Upper lobe of right lung (tissue), 1 donor: ENCODE measurements around the gene PTPRB. TPM values are rescaled to one million over a fixed set of nuclear protein-coding genes. Genes with fewer than 3 reads are reported as not detected.

ENCODE experiments used
- ATAC-seq: fragments of 200-7000 bp; cut with Tn5 transposase; one replicate; pipeline ENCODE4 v1.9.1; 2020; ENCODE audit warnings: mild to moderate bottlenecking, moderate library complexity
- DNase-seq: peaks from one replicate; pipeline ENCODE4 v3.0.0-alpha.2; 2020
- H3K27ac ChIP-seq: fragments of 200-600 bp; one replicate; pipeline ENCODE4 v1.8.0; 2022
- H3K27me3 ChIP-seq: fragments of 200-600 bp; one replicate; pipeline ENCODE4 v1.8.0; 2022; ENCODE audit warnings: mild to moderate bottlenecking
- H3K36me3 ChIP-seq: fragments of 200-600 bp; one replicate; pipeline ENCODE4 v1.8.0; 2022
- H3K4me1 ChIP-seq: fragments of 200-600 bp; one replicate; pipeline ENCODE4 v1.8.0; 2022
- H3K4me3 ChIP-seq: fragments of 200-600 bp; one replicate; pipeline ENCODE4 v1.8.0; 2022; ENCODE audit warnings: mild to moderate bottlenecking
- H3K9me3 ChIP-seq: fragments of 200-600 bp; one replicate; pipeline ENCODE4 v1.8.0; 2022
- intact Hi-C: fragments of 100-400 bp; cut with DNase I; formaldehyde crosslinking; loops from one replicate; pipeline ENCODE4 v1.11.0; 2022
- total RNA-seq: library from RNA; stranded (reverse); fragmentation: NEBNext Ultra II Directional; extraction: Animal tissue kit (Norgen Biotek cat#: 25700); gene quantifications from one replicate; pipeline ENCODE4 v1.2.1, GENCODE V29; 2021
- TF ChIP-seq, protein P1 (sequence below): fragments of 200-600 bp; IDR thresholded peaks from one replicate; pipeline ENCODE4 v1.8.0; 2022; ENCODE audit warnings: antibody characterized with exemption
- donor health status: DM: no; HTN: yes; CAD: no; lungs with severe emphysema.

Gene PTPRB
- total RNA-seq, 1 donor from 2014 or later, result 196 TPM

DNA sequence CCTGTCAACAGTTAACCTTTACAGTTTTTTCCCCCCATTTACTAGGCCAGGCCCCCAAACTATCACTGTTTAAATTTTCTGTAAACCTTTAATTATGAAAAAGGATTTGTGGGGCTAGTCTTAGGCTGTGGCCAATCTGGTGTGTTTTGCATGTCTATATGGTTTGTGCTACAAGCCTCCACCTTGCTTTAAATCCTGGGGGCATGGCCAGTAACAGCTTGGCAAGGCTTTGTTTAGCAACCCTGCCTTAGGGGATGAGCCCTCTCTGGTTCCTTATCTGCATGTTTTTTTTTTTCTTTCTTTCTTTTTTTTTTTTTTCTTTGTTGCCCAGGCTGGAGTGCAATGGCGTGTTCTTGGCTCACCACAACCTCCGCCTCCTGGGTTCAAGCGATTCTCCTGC, 168.5 kb downstream of the PTPRB start:
- ATAC-seq, result no peak
- intact Hi-C loops, result no loop called here
- DNase-seq, result no peak
- Histone ChIP-seq H3K4me1 (no peaks in the 10 kb centered on the region), H3K4me3 (peak overlapping the region; percentile 32), H3K9me3 (no peaks in the 10 kb centered on the region), H3K27me3 (no peaks in the 10 kb centered on the region), H3K27ac (no peak overlapping the region), H3K36me3 (no peaks in the 10 kb centered on the region)
- TF ChIP-seq, protein P1, sequence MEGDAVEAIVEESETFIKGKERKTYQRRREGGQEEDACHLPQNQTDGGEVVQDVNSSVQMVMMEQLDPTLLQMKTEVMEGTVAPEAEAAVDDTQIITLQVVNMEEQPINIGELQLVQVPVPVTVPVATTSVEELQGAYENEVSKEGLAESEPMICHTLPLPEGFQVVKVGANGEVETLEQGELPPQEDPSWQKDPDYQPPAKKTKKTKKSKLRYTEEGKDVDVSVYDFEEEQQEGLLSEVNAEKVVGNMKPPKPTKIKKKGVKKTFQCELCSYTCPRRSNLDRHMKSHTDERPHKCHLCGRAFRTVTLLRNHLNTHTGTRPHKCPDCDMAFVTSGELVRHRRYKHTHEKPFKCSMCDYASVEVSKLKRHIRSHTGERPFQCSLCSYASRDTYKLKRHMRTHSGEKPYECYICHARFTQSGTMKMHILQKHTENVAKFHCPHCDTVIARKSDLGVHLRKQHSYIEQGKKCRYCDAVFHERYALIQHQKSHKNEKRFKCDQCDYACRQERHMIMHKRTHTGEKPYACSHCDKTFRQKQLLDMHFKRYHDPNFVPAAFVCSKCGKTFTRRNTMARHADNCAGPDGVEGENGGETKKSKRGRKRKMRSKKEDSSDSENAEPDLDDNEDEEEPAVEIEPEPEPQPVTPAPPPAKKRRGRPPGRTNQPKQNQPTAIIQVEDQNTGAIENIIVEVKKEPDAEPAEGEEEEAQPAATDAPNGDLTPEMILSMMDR, result no peak

DNA sequence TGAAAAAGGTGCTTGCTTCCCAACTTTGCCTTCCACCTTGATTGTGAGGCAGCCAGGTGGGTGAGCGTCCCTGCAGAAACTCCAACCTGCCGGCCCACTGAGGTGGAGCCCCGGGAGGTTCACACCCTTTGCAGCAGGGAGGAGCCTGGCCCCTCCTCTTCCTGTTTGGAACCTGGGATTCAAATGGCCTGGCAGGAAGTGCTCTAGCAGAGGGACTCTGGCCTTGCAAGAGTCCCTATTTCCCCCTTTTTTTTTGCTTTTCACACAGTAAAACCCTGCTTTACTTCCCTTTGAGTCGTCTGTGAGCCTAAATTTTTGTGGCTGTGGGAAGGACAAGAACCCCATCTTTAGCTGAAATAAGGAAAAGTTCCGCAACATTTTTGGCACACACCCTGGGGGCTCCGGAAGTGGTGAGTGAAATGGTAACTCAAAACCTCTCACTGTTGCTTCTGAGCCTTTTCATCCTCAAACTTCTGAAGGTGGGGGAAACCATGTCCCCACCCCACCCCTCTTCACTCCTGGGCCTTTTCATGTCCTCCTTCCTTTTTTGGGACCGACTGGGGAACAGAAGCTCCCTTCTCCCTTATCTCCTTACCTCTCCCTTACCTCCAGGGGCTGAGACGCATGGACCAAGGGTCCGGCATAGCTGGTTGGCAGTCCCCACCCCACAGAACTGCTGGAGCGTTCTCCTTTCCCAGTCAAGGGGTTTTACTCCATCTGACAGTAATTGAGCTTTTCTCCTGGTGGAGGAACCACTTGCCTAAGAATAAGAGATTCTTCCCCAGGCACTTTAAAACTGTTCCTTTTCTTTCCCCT, 169.1 kb downstream of the PTPRB start:
- Histone ChIP-seq H3K9me3 (no peaks in the 10 kb centered on the region), H3K36me3 (no peaks in the 10 kb centered on the region), H3K4me1 (no peaks in the 10 kb centered on the region), H3K27me3 (no peaks in the 10 kb centered on the region), H3K4me3 (peak overlapping the region; percentile 32), H3K27ac (no peak overlapping the region)
- intact Hi-C loops, result no loop called here
- DNase-seq, result no peak
- ATAC-seq, result peak; percentile 63
- TF ChIP-seq, protein P1, result no peak

DNA sequence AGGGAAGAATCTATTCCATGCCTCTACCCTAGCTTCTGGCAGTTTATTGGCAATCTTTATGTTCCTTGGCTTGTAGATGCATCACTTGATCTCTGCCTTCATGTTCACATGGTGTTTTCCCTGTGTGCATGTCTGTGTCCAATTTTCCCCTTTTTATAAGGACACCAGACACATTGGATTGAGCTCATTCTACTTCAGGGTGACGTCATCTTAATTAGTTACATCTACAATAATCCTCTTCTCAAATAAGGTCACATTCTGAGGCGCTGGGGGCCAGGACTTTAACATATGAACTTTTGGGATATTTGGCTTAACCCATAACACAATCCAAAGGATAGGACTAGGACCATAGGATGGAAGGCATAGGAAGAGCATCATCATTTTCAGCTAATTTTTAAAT, 169.8 kb downstream of the PTPRB start:
- Histone ChIP-seq H3K4me1 (no peaks in the 10 kb centered on the region), H3K9me3 (no peaks in the 10 kb centered on the region), H3K27me3 (no peaks in the 10 kb centered on the region), H3K4me3 (no peak overlapping the region), H3K36me3 (no peaks in the 10 kb centered on the region), H3K27ac (no peak overlapping the region)
- TF ChIP-seq, protein P1, result no peak
- intact Hi-C loops, result no loop called here
- DNase-seq (no peak), ATAC-seq (no peak)

DNA sequence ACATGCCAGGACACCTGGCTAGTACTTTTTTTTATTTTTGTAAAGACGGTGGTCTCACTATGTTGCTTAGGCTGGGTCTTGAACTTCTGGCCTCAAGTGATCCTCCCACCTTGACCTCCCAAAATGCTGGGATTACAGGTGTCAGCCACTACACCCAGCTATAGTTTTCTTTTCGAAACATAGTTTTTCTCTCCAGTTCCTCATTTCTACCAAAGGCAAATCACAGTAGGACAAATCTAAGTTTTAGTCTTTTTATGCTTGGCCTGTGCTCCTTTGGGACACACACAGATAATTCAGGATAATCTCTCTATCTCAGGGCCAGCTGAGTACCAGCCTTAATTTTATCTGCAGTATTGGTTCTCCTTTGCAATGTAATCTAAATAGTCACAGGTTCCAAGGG, 170.5 kb downstream of the PTPRB start:
- no peak for DNase-seq
- intact Hi-C loops, result no loop called here

More for the DNA sequence above, 170.5 kb downstream of the PTPRB start:
- Histone ChIP-seq H3K9me3 (no peaks in the 10 kb centered on the region), H3K27ac (no peak overlapping the region), H3K36me3 (no peaks in the 10 kb centered on the region), H3K27me3 (no peaks in the 10 kb centered on the region), H3K4me1 (no peaks in the 10 kb centered on the region), H3K4me3 (no peak overlapping the region)
- TF ChIP-seq, protein P1, result no peak
- no peak for ATAC-seq
